Activated naive CD8-positive, alpha-beta T cell treated with anti-CD3 and anti-CD28 coated beads, Interleukin-2, amount 10 ng/mL, durations not matched to agents 7 days and 5 days (primary cell): Measurements from ENCODE around the gene FEV. TPM values are rescaled to one million over a fixed set of nuclear protein-coding genes. Genes with fewer than 3 reads are reported as not detected.

Source experiments
- ATAC-seq: fragments of 150-1000 bp; cut with Tn5 transposase; one replicate; pipeline ENCODE4 v1.10.0; 2021; ENCODE audit warnings: low read depth, moderate library complexity
- POLR2A ChIA-PET: fragments of 350-600 bp; sonication (Branson Sonifier 250); formaldehyde crosslinking; loops from one replicate; lab custom pipeline; 2021; ENCODE audit warnings: antibody characterized with exemption; lab: Charles Lee
- DNase-seq: peaks from one replicate; pipeline ENCODE4 v3.0.0; 2021
- H3K27ac Mint-ChIP-seq: one replicate; pipeline ENCODE4 v1.8.0; 2022; ENCODE audit warnings: mild to moderate bottlenecking, mixed read lengths
- H3K27me3 Mint-ChIP-seq: one replicate; pipeline ENCODE4 v1.8.0; 2022; ENCODE audit warnings: mild to moderate bottlenecking, moderate library complexity, mixed read lengths
- H3K36me3 Mint-ChIP-seq: one replicate; pipeline ENCODE4 v1.8.0; 2021; ENCODE audit warnings: mild to moderate bottlenecking, mixed read lengths
- H3K4me1 Mint-ChIP-seq: one replicate; pipeline ENCODE4 v1.8.0; 2021; ENCODE audit warnings: mixed read lengths
- H3K4me3 Mint-ChIP-seq: one replicate; pipeline ENCODE4 v1.8.0; 2022; ENCODE audit warnings: mild to moderate bottlenecking, moderate library complexity, mixed read lengths
- H3K9me3 Mint-ChIP-seq: one replicate; pipeline ENCODE4 v1.8.0; 2021; ENCODE audit warnings: mixed read lengths
- total RNA-seq, 2 experiments: library from RNA; stranded (reverse); gene quantifications; one replicate each; pipeline ENCODE4 v1.2.3, GENCODE V29; 2021

FEV gene
- total RNA-seq, 2 experiments from 2014 or later = not detected

- no peak overlapping the region for H3K4me3 Mint-ChIP-seq
- no peaks in the 10 kb centered on the region for H3K36me3 Mint-ChIP-seq
- no peaks in the 10 kb centered on the region for H3K9me3 Mint-ChIP-seq
- no peak overlapping the region for H3K27ac Mint-ChIP-seq
- ATAC-seq = no peak
- POLR2A ChIA-PET = no interaction called here
- DNase-seq = no peak
- H3K4me1 Mint-ChIP-seq = no peaks in the 10 kb centered on the region
- H3K27me3 Mint-ChIP-seq = peaks cover 7% of the 10 kb centered on the region
Measured at GRCh38 chr2:219022616-219023015, 37.6 kb upstream of the FEV start.

DNA sequence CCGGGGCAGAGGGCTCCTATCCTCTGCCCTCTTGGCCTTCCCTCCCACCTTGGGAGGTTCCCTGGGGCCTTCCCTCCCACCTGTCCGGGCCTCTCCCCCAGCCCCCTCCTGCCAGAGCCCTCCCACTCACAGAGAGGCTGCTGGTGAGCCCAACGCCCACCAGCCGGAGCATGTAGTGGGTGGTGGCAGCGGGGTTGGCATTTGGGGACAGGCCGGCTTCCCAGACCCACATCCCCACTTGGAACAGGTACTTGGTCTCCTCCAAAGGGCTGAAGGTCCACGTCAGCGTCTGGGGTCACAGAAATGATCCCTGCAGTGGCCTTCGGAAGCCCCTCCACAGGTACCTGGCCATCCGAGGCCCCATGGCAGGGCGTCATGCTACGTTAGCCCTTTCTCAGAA, 37.1 kb upstream of the FEV start:
- H3K27me3 Mint-ChIP-seq = peaks cover 7% of the 10 kb centered on the region
- no peaks in the 10 kb centered on the region for H3K36me3 Mint-ChIP-seq
- no peak overlapping the region for H3K27ac Mint-ChIP-seq
- H3K9me3 Mint-ChIP-seq = no peaks in the 10 kb centered on the region
- H3K4me1 Mint-ChIP-seq = no peaks in the 10 kb centered on the region
- no peak overlapping the region for H3K4me3 Mint-ChIP-seq
- no peak for ATAC-seq
- POLR2A ChIA-PET = no interaction called here
- no peak for DNase-seq

DNA sequence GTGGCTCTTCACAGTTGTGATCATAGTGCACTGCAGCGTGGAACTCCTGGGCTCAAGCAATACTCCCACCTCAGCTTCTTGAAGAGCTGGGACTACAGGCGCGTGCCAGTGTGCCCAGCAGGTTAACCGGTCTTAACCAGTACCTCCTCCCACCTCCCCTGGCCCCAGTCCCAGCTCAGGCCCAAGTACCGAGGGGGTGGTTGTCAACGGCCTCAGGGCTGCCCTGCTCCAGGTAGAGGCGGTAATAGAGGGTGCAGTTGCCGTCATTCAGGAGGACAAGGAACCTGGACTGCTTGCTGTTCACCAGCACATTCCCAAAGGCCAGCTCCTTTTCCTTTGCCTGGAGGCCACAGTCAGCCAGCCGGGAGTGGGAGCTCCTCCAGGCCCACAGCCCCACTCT, 36.6 kb upstream of the FEV start:
- H3K27me3 Mint-ChIP-seq = peaks cover 7% of the 10 kb centered on the region
- no peak overlapping the region for H3K4me3 Mint-ChIP-seq
- no peaks in the 10 kb centered on the region for H3K9me3 Mint-ChIP-seq
- no peaks in the 10 kb centered on the region for H3K36me3 Mint-ChIP-seq
- POLR2A ChIA-PET = no interaction called here
- ATAC-seq = no peak
- no peaks in the 10 kb centered on the region for H3K4me1 Mint-ChIP-seq
- no peak for DNase-seq
- no peak overlapping the region for H3K27ac Mint-ChIP-seq

GRCh38 chr2:219020604-219021365, 35.8 kb upstream of the FEV start:
- H3K27me3 Mint-ChIP-seq = peaks cover 7% of the 10 kb centered on the region
- POLR2A ChIA-PET = no interaction called here
- no peaks in the 10 kb centered on the region for H3K9me3 Mint-ChIP-seq
- no peak overlapping the region for H3K4me3 Mint-ChIP-seq
- no peaks in the 10 kb centered on the region for H3K4me1 Mint-ChIP-seq
- ATAC-seq (no peak), DNase-seq (no peak)
- H3K27ac Mint-ChIP-seq = no peak overlapping the region
- no peaks in the 10 kb centered on the region for H3K36me3 Mint-ChIP-seq

- Mint-ChIP-seq H3K27ac (no peak overlapping the region), H3K4me1 (no peaks in the 10 kb centered on the region), H3K9me3 (no peaks in the 10 kb centered on the region), H3K36me3 (no peaks in the 10 kb centered on the region), H3K4me3 (no peak overlapping the region), H3K27me3 (peaks cover 6% of the 10 kb centered on the region)
- POLR2A ChIA-PET = no interaction called here
- no peak for ATAC-seq
- DNase-seq = no peak
Measured at GRCh38 chr2:219019436-219019835, 34.5 kb upstream of the FEV start.

DNA sequence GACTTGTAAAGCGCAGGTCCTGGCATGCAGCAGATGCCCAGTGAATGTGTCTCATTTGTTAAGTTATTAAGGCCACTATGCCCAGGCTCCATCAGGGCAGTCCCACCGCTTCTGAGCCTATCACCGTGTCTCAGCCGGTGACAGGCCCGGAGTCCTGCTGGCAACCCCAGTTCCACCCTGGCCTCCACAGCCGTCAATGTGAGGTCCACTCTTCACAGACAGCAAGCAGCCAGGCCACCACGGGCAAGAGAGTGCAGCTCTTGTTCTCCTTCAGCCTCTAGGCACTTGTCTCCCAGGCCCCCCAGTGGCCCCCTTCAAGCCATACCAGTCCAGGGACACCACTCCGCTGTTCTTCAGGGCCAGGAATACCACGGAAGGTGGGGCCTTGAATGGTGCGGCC, 33.7 kb upstream of the FEV start:
- Mint-ChIP-seq H3K9me3 (no peaks in the 10 kb centered on the region), H3K4me3 (no peak overlapping the region)
- POLR2A ChIA-PET = no interaction called here

GRCh38 chr2:219018286-219018685, 33.3 kb upstream of the FEV start:
- peaks cover 11% of the 10 kb centered on the region for H3K27me3 Mint-ChIP-seq
- H3K4me3 Mint-ChIP-seq = no peak overlapping the region
- H3K9me3 Mint-ChIP-seq = no peaks in the 10 kb centered on the region
- DNase-seq = no peak
- no peaks in the 10 kb centered on the region for H3K36me3 Mint-ChIP-seq
- H3K27ac Mint-ChIP-seq = no peak overlapping the region
- no peak for ATAC-seq
- no peaks in the 10 kb centered on the region for H3K4me1 Mint-ChIP-seq
- POLR2A ChIA-PET = no interaction called here

More for the DNA sequence above, 33.7 kb upstream of the FEV start:
- Mint-ChIP-seq H3K27me3 (peaks cover 11% of the 10 kb centered on the region), H3K27ac (no peak overlapping the region), H3K36me3 (no peaks in the 10 kb centered on the region), H3K4me1 (no peaks in the 10 kb centered on the region)
- DNase-seq (no peak), ATAC-seq (no peak)

DNA sequence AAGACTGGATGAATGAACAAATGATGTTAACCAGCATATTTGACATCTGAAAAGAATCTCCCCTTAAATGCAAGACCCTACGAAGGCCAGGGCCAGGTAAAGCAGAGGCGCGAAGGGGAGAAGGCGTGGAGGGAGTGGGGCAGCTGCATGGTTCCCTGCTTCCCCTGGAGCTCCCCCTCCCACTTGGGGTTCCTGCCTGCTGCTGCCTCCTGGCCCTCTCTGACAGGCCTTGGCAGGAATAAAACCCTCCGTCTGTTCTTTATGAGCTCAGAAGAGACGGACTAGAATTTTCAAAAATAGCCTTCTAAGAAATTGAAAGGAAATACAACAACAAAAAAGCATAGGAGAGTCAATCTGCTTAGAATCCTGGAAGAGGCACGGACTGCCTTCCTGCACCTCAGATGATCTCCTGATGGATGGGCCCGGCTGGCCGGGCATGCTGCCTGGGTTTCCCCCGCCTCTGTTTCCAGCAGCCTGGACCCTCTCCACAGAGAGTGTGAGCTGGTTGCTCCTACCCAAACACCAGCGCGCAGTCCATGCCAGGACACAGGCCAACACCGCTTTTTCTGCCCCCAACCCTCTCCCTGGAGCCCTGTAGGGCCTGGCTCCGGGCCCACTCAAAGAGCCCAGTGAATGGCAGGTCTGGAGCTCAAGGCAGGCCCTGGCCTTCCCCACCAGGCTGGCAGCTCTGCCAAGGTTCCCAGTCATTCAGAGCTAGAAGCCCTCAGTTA, 32.4 kb upstream of the FEV start:
- DNase-seq (no peak), ATAC-seq (no peak)
- H3K27ac Mint-ChIP-seq = no peak overlapping the region
- H3K36me3 Mint-ChIP-seq = no peaks in the 10 kb centered on the region
- POLR2A ChIA-PET = no interaction called here
- H3K4me3 Mint-ChIP-seq = no peak overlapping the region
- no peaks in the 10 kb centered on the region for H3K4me1 Mint-ChIP-seq
- H3K9me3 Mint-ChIP-seq = no peaks in the 10 kb centered on the region
- H3K27me3 Mint-ChIP-seq = peaks cover 11% of the 10 kb centered on the region

GRCh38 chr2:219016721-219017120, 31.7 kb upstream of the FEV start:
- no peaks in the 10 kb centered on the region for H3K4me1 Mint-ChIP-seq
- H3K4me3 Mint-ChIP-seq = no peak overlapping the region
- no peaks in the 10 kb centered on the region for H3K9me3 Mint-ChIP-seq
- ATAC-seq (no peak), DNase-seq (no peak)
- H3K27ac Mint-ChIP-seq = no peak overlapping the region
- H3K27me3 Mint-ChIP-seq = peaks cover 11% of the 10 kb centered on the region
- POLR2A ChIA-PET = no interaction called here
- no peaks in the 10 kb centered on the region for H3K36me3 Mint-ChIP-seq

DNA sequence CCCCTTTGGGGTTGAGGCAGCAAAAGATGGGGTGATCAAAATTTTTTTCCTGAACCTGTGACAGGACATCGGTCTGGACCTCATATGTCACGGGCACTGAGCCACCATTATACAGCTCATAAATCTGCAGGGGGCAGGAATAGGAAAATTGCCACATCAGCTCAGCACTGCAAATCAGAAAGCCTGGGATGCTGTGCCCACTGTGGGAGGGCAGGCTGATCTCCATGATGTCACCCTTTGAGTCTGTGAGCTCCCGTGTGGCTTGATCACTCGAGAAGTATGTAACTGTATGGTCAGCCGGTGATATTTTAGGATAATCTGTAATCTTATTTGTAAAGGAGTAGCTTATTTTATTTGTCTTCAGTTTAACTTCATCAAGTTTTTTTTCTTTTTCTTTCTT, 25.9 kb upstream of the FEV start:
- no peak for DNase-seq
- Mint-ChIP-seq H3K4me3 (no peak overlapping the region), H3K27ac (no peak overlapping the region), H3K27me3 (peaks cover 19% of the 10 kb centered on the region), H3K36me3 (no peaks in the 10 kb centered on the region), H3K9me3 (no peaks in the 10 kb centered on the region), H3K4me1 (no peaks in the 10 kb centered on the region)
- no peak for ATAC-seq
- POLR2A ChIA-PET = interaction anchor here (0.8 kb wide), 1 partner anchor 34 kb away, joined by 13 read pairs; no protein-coding TSS in a partner anchor

DNA sequence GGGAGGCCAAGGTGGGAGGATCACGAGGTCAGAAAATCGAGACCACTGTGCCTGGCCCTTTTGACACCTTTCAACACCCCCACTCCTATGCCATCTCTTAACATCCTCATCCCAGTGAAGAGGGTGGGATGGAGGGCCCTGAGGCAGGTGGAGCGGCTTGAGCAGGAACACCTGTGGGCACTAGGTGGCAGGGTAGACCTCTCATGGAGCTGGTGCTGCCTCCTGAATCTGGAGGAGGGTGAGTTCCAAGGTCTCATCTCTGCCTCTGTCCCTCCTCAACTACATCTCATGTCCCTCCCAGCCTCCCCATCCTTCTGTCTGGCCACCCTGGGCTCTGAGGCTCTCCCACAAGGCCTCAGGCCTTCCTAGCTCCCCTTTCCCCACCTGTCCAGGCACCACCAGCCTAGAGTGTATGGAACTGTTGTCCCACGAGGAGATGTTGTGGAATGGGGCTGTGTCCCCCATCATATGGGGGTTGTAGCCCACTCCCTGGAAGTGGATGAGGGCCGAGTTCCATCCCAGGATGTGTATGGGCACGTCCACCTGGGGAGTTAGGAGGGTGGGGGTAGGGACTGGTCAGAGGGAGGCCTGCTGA, 25.3 kb upstream of the FEV start:
- H3K36me3 Mint-ChIP-seq = no peaks in the 10 kb centered on the region
- H3K4me3 Mint-ChIP-seq = no peak overlapping the region
- no peaks in the 10 kb centered on the region for H3K4me1 Mint-ChIP-seq
- POLR2A ChIA-PET = interaction anchor here (0.8 kb wide), 1 partner anchor 34 kb away, joined by 13 read pairs; no protein-coding TSS in a partner anchor
- no peak for DNase-seq
- no peaks in the 10 kb centered on the region for H3K9me3 Mint-ChIP-seq
- ATAC-seq = peak; percentile 45
- no peak overlapping the region for H3K27ac Mint-ChIP-seq
- peaks cover 25% of the 10 kb centered on the region for H3K27me3 Mint-ChIP-seq

DNA sequence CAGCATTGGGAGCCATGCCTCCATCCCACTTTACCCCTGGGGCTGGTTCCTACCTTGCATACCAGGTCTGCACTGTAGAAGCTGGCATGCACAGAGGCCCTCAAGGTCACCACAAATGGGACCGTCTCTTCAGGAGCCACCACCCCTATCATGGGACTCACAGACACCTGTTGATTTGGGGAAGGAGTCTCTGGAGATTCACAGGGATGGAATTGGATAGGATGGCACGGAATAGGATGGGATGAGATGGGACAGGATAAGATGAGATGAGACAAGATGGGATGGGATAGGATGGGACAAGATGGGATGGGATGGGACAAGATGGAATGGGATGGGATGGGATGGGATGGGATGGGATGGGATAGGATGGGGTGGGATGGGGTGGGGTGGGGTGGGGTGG, 24.3 kb upstream of the FEV start:
- no peaks in the 10 kb centered on the region for H3K36me3 Mint-ChIP-seq
- no peak for DNase-seq
- H3K27ac Mint-ChIP-seq = no peak overlapping the region
- no peaks in the 10 kb centered on the region for H3K4me1 Mint-ChIP-seq
- peaks cover 31% of the 10 kb centered on the region for H3K27me3 Mint-ChIP-seq
- no peaks in the 10 kb centered on the region for H3K9me3 Mint-ChIP-seq
- no peak overlapping the region for H3K4me3 Mint-ChIP-seq
- no peak for ATAC-seq
- POLR2A ChIA-PET = no interaction called here

DNA sequence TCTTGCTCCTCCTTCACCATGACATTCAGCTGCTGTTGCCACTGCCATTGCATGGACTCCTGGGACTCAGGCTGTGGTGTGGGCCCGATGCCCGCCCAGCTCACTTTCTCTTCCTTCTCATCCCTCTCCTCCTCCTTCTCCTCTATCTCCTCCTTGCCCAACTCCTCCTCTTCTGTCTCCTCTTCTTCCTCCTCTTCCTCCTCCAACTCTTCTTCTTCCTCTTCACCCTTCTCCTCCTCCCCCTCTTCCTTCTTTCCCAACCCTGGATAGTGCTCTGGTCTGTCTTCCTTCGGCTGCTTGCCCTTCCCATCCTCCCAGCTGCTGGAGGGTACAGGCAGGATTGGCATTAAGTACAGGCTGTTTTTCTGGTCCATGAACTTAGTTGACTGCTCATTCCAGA, 19.0 kb upstream of the FEV start:
- POLR2A ChIA-PET = no interaction called here
- H3K36me3 Mint-ChIP-seq = no peaks in the 10 kb centered on the region
- H3K9me3 Mint-ChIP-seq = no peaks in the 10 kb centered on the region
- no peak for DNase-seq
- H3K4me3 Mint-ChIP-seq = no peak overlapping the region
- ATAC-seq = no peak
- H3K27me3 Mint-ChIP-seq = peaks cover 65% of the 10 kb centered on the region
- peaks cover 4% of the 10 kb centered on the region for H3K4me1 Mint-ChIP-seq
- no peak overlapping the region for H3K27ac Mint-ChIP-seq

- H3K4me3 Mint-ChIP-seq = no peak overlapping the region
- H3K27me3 Mint-ChIP-seq = peaks cover 70% of the 10 kb centered on the region
- DNase-seq = no peak
- no peak for ATAC-seq
- no peaks in the 10 kb centered on the region for H3K9me3 Mint-ChIP-seq
- H3K27ac Mint-ChIP-seq = no peak overlapping the region
- H3K4me1 Mint-ChIP-seq = peaks cover 4% of the 10 kb centered on the region
- POLR2A ChIA-PET = no interaction called here
- no peaks in the 10 kb centered on the region for H3K36me3 Mint-ChIP-seq
Measured at GRCh38 chr2:219003267-219003634, 18.3 kb upstream of the FEV start.
